DOHH2 (cell line): Measurements from ENCODE around the gene BET1.

Experiments
- CTCF ChIP-seq: fragments of 200-600 bp; sonication (generic); IDR thresholded peaks from one replicate; pipeline ENCODE4 v1.5.1; 2014; ENCODE audit warnings: antibody characterized with exemption, mild to moderate bottlenecking, low read depth, low read length; ENCODE audit not compliant: poor library complexity, severe bottlenecking
- EZH2phosphoT487 ChIP-seq: fragments of 200-600 bp; sonication (generic); IDR thresholded peaks from 2 replicates; pipeline ENCODE4 v1.6.1; 2017; ENCODE audit warnings: borderline replicate concordance, mild to moderate bottlenecking, antibody characterized with exemption, low read length, moderate library complexity, mixed read lengths

GRCh38 chr7:93960986-93961385 is 43.2 kb downstream of the BET1 start:
- TF ChIP-seq CTCF (no peak), EZH2phosphoT487 (no peak)
